Measurements from ENCODE around the gene RALY. TPM values are rescaled to one million over a fixed set of nuclear protein-coding genes. Genes with fewer than 3 reads are reported as not detected.

Gene RALY
- total RNA-seq, 4 donors from 2014 or later, result 78.5 to 110 (median 86.6) TPM

GRCh38 chr20:34015401-34016335 lies 22.0 kb downstream of the RALY start:
- no peak overlapping the region for H3K27ac ChIP-seq

GRCh38 chr20:34016736-34017135 lies 23.0 kb downstream of the RALY start:
- no peaks in the 10 kb centered on the region for H3K9me3 ChIP-seq
- peaks cover 46% of the 10 kb centered on the region for H3K4me1 ChIP-seq
- WGBS, result 58% methylated on average over 5 of the region's 5 CpGs
- no peak for TF ChIP-seq CTCF (IDR thresholded peaks at IDR 0.05)
- no peak for TF ChIP-seq POLR2AphosphoS5 (IDR thresholded peaks at IDR 0.05)
- H3K27me3 ChIP-seq, result no peaks in the 10 kb centered on the region
- no peak overlapping the region for H3K4me3 ChIP-seq
- no peaks in the 10 kb centered on the region for H3K36me3 ChIP-seq
- H3K27ac ChIP-seq, result no peak overlapping the region
- DNase-seq (ENCODE audit: low spot score in 2 of 2), result no peak

More at GRCh38 chr20:34015401-34016335, 22.0 kb downstream of the RALY start:
- 85% methylated on average over 6 of the region's 6 CpGs for WGBS
- Histone ChIP-seq H3K9me3 (no peaks in the 10 kb centered on the region), H3K27me3 (no peaks in the 10 kb centered on the region), H3K36me3 (no peaks in the 10 kb centered on the region), H3K4me1 (peaks cover 56% of the 10 kb centered on the region), H3K4me3 (no peak overlapping the region)
- no peak for DNase-seq (ENCODE audit: low spot score in 2 of 2)
- TF ChIP-seq EP300 (IDR thresholded peaks at IDR 0.05) (no peak), CTCF (IDR thresholded peaks at IDR 0.05) (no peak), POLR2AphosphoS5 (IDR thresholded peaks at IDR 0.05) (no peak), POLR2A (IDR thresholded peaks at IDR 0.05) (no peak)

GRCh38 chr20:34017610-34018009 lies 23.9 kb downstream of the RALY start:
- Histone ChIP-seq H3K9me3 (no peaks in the 10 kb centered on the region), H3K36me3 (no peaks in the 10 kb centered on the region), H3K27me3 (no peaks in the 10 kb centered on the region), H3K4me3 (no peak overlapping the region), H3K4me1 (peaks cover 46% of the 10 kb centered on the region), H3K27ac (no peak overlapping the region)
- no peak for TF ChIP-seq POLR2A (IDR thresholded peaks at IDR 0.05)
- no peak for TF ChIP-seq CTCF (IDR thresholded peaks at IDR 0.05)
- TF ChIP-seq EP300 (IDR thresholded peaks at IDR 0.05), result no peak
- TF ChIP-seq POLR2AphosphoS5 (IDR thresholded peaks at IDR 0.05), result no peak
- DNase-seq (ENCODE audit: low spot score in 2 of 2), result no peak
- WGBS, result 90% methylated on average over 1 of the region's 1 CpG

GRCh38 chr20:34018166-34018565 lies 24.5 kb downstream of the RALY start:
- TF ChIP-seq EP300 (IDR thresholded peaks at IDR 0.05) (no peak), POLR2AphosphoS5 (IDR thresholded peaks at IDR 0.05) (no peak), POLR2A (IDR thresholded peaks at IDR 0.05) (no peak), CTCF (IDR thresholded peaks at IDR 0.05) (no peak)
- H3K27ac ChIP-seq, result no peak overlapping the region
- H3K4me1 ChIP-seq, result peaks cover 46% of the 10 kb centered on the region
- no peak overlapping the region for H3K4me3 ChIP-seq
- no peaks in the 10 kb centered on the region for H3K9me3 ChIP-seq
- no peaks in the 10 kb centered on the region for H3K27me3 ChIP-seq
- no peak for DNase-seq (ENCODE audit: low spot score in 2 of 2)
- 75% methylated on average over 1 of the region's 1 CpG for WGBS
- no peaks in the 10 kb centered on the region for H3K36me3 ChIP-seq

GRCh38 chr20:34022151-34022838 lies 28.6 kb downstream of the RALY start:
- H3K36me3 ChIP-seq, result no peaks in the 10 kb centered on the region
- DNase-seq (ENCODE audit: low spot score in 2 of 2), result no peak
- peaks cover 38% of the 10 kb centered on the region for H3K4me1 ChIP-seq
- no peaks in the 10 kb centered on the region for H3K27me3 ChIP-seq
- TF ChIP-seq CTCF (IDR thresholded peaks at IDR 0.05) (no peak), POLR2A (IDR thresholded peaks at IDR 0.05) (no peak), POLR2AphosphoS5 (IDR thresholded peaks at IDR 0.05) (no peak), EP300 (IDR thresholded peaks at IDR 0.05) (no peak)
- no peaks in the 10 kb centered on the region for H3K9me3 ChIP-seq
- WGBS, result 88% methylated on average over 4 of the region's 4 CpGs
- H3K27ac ChIP-seq, result no peak overlapping the region
- H3K4me3 ChIP-seq, result no peak overlapping the region

Measured in suprapubic skin (tissue), 4 donors.